Coronary artery (tissue), 2 donors: ENCODE measurements around the gene TBCCD1.

Experiments used
- DNase-seq: peaks from one replicate; pipeline ENCODE4 v3.0.0-alpha.2; 2017; ENCODE audit warnings: low spot score
- H3K27ac ChIP-seq, 2 donors: fragments of 200-600 bp; sonication (generic); one replicate each; pipeline ENCODE4 v1.5.1; 2016 to 2019
- H3K4me3 ChIP-seq: fragments of 200-600 bp; sonication (generic); 2 replicates; pipeline ENCODE4 v1.5.1; 2016; ENCODE audit warnings: mild to moderate bottlenecking, moderate library complexity
- CTCF ChIP-seq: fragments of 200-600 bp; sonication (generic); IDR thresholded peaks from one replicate; pipeline ENCODE4 v1.5.1; 2019; ENCODE audit warnings: antibody characterized with exemption

Gene TBCCD1

GRCh38 chr3:186567072-186567921, at the start of gene TBCCD1:
TSS of gene TBCCD1 (minus strand) at chr3:186567339. CDS start at chr3:186564329, 3,010 bp downstream.
- Histone ChIP-seq H3K27ac (peak within 1 kb of the TSS; percentile 73 to 91), H3K4me3 (peak within 1 kb of the TSS; percentile 96)
- no peak for TF ChIP-seq CTCF
- DNase-seq: peak; percentile 93

- no peak overlapping the region for H3K27ac ChIP-seq
- no peak for DNase-seq
- no peak overlapping the region for H3K4me3 ChIP-seq
- TF ChIP-seq CTCF: no peak
These were observed 49.1 kb upstream of the TBCCD1 start for GRCh38 chr3:186616299-186616617.

- Histone ChIP-seq H3K27ac (no peak overlapping the region), H3K4me3 (no peak overlapping the region)
- DNase-seq: peak; percentile 78
These were observed 47.7 kb upstream of the TBCCD1 start for GRCh38 chr3:186614597-186615483.

GRCh38 chr3:186614266-186614596, 47.1 kb upstream of the TBCCD1 start:
- no peak overlapping the region for H3K4me3 ChIP-seq
- DNase-seq: no peak
- no peak for TF ChIP-seq CTCF
- H3K27ac ChIP-seq: no peak overlapping the region

More at GRCh38 chr3:186614597-186615483, 47.7 kb upstream of the TBCCD1 start:
- TF ChIP-seq CTCF: peak; percentile 79

- Histone ChIP-seq H3K27ac (no peak overlapping the region), H3K4me3 (no peak overlapping the region)
- no peak for DNase-seq
- TF ChIP-seq CTCF: no peak
These were observed 46.6 kb upstream of the TBCCD1 start for GRCh38 chr3:186613637-186614265.

- DNase-seq: no peak
- no peak within 1 kb of the TSS for H3K27ac ChIP-seq
- TF ChIP-seq CTCF: no peak
- H3K4me3 ChIP-seq: no peak within 1 kb of the TSS
These were observed 45.8 kb upstream of the TBCCD1 start, which contains the start of gene AHSG for GRCh38 chr3:186612721-186613636. TSS of gene AHSG (plus strand) at chr3:186613060. CDS start at chr3:186613142, 82 bp downstream.
